OCI-LY7 (cell line): ENCODE data around the gene HCFC2. TPM values are rescaled to one million over a fixed set of nuclear protein-coding genes. Genes with fewer than 3 reads are reported as not detected.

Experiments
- BruUV-seq: library from RNA; stranded (reverse); fragments of 400-500 nt; replicated peaks from 2 replicates; lab custom pipeline; 2021; lab: Mats Ljungman, UMichigan
- CTCF ChIA-PET: fragments of 300-600 bp; sonication (Branson Sonifier 250); formaldehyde crosslinking; loops from one replicate; lab custom pipeline; 2022; ENCODE audit warnings: antibody characterized with exemption; ENCODE audit not compliant: unreplicated experiment; lab: Charles Lee
- POLR2A ChIA-PET: fragments of 300-600 bp; sonication (Branson Sonifier 250); formaldehyde crosslinking; loops from one replicate; lab custom pipeline; 2022; ENCODE audit warnings: antibody characterized with exemption; lab: Charles Lee
- DNase-seq: peaks from one replicate; pipeline ENCODE4 v3.0.0-alpha.2; 2015; ENCODE audit warnings: low spot score
- H2AFZ ChIP-seq: fragments of 200-600 bp; sonication (generic), shearing (Covaris generic); 2 replicates; pipeline ENCODE4 v1.6.1; 2014; ENCODE audit warnings: mild to moderate bottlenecking, antibody characterized with exemption, low read length, moderate library complexity
- H3K27ac ChIP-seq: fragments of 200-600 bp; sonication (generic); 2 replicates; pipeline ENCODE4 v1.5.1; 2014; ENCODE audit warnings: mixed run types, low read depth, mild to moderate bottlenecking, moderate library complexity, low read length, inconsistent platforms; ENCODE audit not compliant: poor library complexity, severe bottlenecking
- H3K36me3 ChIP-seq: fragments of 200-600 bp; sonication (generic); 2 replicates; pipeline ENCODE4 v1.6.1; 2014; ENCODE audit warnings: mild to moderate bottlenecking, antibody characterized with exemption, low read length, moderate library complexity, mixed read lengths; ENCODE audit not compliant: insufficient read depth
- H3K4me1 ChIP-seq: fragments of 200-600 bp; sonication (generic); 2 replicates; pipeline ENCODE4 v1.5.1; 2014; ENCODE audit warnings: mild to moderate bottlenecking, low read length; ENCODE audit not compliant: insufficient read depth, poor library complexity, severe bottlenecking
- H3K4me2 ChIP-seq: fragments of 200-600 bp; sonication (generic); 2 replicates; pipeline ENCODE4 v1.6.1; 2014; ENCODE audit warnings: mild to moderate bottlenecking, low read length
- H3K4me3 ChIP-seq: fragments of 200-600 bp; sonication (generic); 2 replicates; pipeline ENCODE4 v1.5.1; 2014; ENCODE audit warnings: mild to moderate bottlenecking, low read depth, low read length; ENCODE audit not compliant: poor library complexity, severe bottlenecking
- H3K79me2 ChIP-seq: fragments of 200-600 bp; sonication (generic); 2 replicates; pipeline ENCODE4 v1.6.1; 2016; ENCODE audit warnings: low read depth, mild to moderate bottlenecking, low read length, moderate library complexity, mixed read lengths; ENCODE audit not compliant: insufficient read depth
- H3K9me2 ChIP-seq: fragments of 200-600 bp; sonication (generic); 2 replicates; pipeline ENCODE4 v1.6.1; 2016; ENCODE audit warnings: mild to moderate bottlenecking, low read length, mixed read lengths; ENCODE audit not compliant: insufficient read depth
- H3K9me3 ChIP-seq: fragments of 200-600 bp; sonication (generic); 2 replicates; pipeline ENCODE4 v1.6.1; 2014; ENCODE audit warnings: mild to moderate bottlenecking, mixed run types, low read length, mixed read lengths
- H4K20me1 ChIP-seq: fragments of 200-600 bp; sonication (generic); 2 replicates; pipeline ENCODE4 v1.6.1; 2014; ENCODE audit warnings: mild to moderate bottlenecking, antibody characterized with exemption, low read length, moderate library complexity, mixed read lengths; ENCODE audit not compliant: insufficient read depth
- CTCF ChIP-seq: fragments of 200-600 bp; sonication (generic); conservative IDR thresholded peaks from 2 replicates; pipeline ENCODE4 v1.5.1; 2014; ENCODE audit warnings: mild to moderate bottlenecking, antibody characterized with exemption, low read length, moderate library complexity, mixed read lengths
- EZH2phosphoT487 ChIP-seq: fragments of 200-600 bp; sonication (generic); IDR thresholded peaks from 2 replicates; pipeline ENCODE4 v1.6.1; 2018; ENCODE audit warnings: low read depth, borderline replicate concordance, mild to moderate bottlenecking, mixed run types, antibody characterized with exemption, low read length, moderate library complexity, mixed read lengths
- intact Hi-C: fragments of 100-400 bp; cut with micrococcal nuclease; formaldehyde crosslinking; loops from one replicate; pipeline ENCODE4 v1.10.0; 2022; ENCODE audit not compliant: unreplicated experiment
- total RNA-seq, 2 experiments: library from RNA; depleted of rRNA in 1 of 2; stranded (reverse); fragments of >200 nt in 1 of 2; shearing (Covaris generic) in 1 of 2; gene quantifications; 2 replicates each; pipeline ENCODE4 v1.2.3, GENCODE V29; 2014 to 2022

The HCFC2 gene
- total RNA-seq, 2 experiments from 2014 or later = 8.7 to 11.8 TPM

GRCh38 chr12:104083769-104084475, 19.6 kb downstream of the HCFC2 start:
- TF ChIP-seq EZH2phosphoT487 = no peak
- no peak for TF ChIP-seq CTCF
- Histone ChIP-seq H3K9me2 (no peaks in the 10 kb centered on the region), H3K27ac (no peak overlapping the region), H3K79me2 (no peaks in the 10 kb centered on the region), H2AFZ (no peak overlapping the region), H3K9me3 (no peaks in the 10 kb centered on the region), H3K4me3 (no peak overlapping the region), H3K4me2 (no peak overlapping the region), H3K4me1 (no peaks in the 10 kb centered on the region), H3K36me3 (peaks cover 77% of the 10 kb centered on the region), H4K20me1 (no peaks in the 10 kb centered on the region)
- no peak for DNase-seq
- CTCF ChIA-PET = interaction anchor here (1.1 kb wide), 1 partner anchor 25 kb away, joined by 3 read pairs; no protein-coding TSS in a partner anchor
- POLR2A ChIA-PET = interaction anchor here (0.8 kb wide), 1 partner anchor 17 kb away, joined by 3 read pairs; no protein-coding TSS in a partner anchor
- no TSS peak for BruUV-seq
- intact Hi-C loops = no loop called here

GRCh38 chr12:104090685-104091084, 26.4 kb downstream of the HCFC2 start:
- no peak for DNase-seq
- no TSS peak for BruUV-seq
- TF ChIP-seq EZH2phosphoT487 (no peak), CTCF (no peak)
- ChIA-PET POLR2A (interaction anchor here (0.6 to 1.4 kb wide), 2 partner anchors 10 to 569 kb away, joined by 3 to 4 read pairs; no protein-coding TSS in a partner anchor), CTCF (no interaction called here)
- no peaks in the 10 kb centered on the region for H3K9me3 ChIP-seq
- intact Hi-C loops = no loop called here
- no peaks in the 10 kb centered on the region for H3K9me2 ChIP-seq
- peaks cover 56% of the 10 kb centered on the region for H3K36me3 ChIP-seq
- H3K4me1 ChIP-seq = no peaks in the 10 kb centered on the region
- no peaks in the 10 kb centered on the region for H4K20me1 ChIP-seq
- no peak overlapping the region for H3K4me3 ChIP-seq
- H3K27ac ChIP-seq = no peak overlapping the region
- no peaks in the 10 kb centered on the region for H3K79me2 ChIP-seq
- no peak overlapping the region for H3K4me2 ChIP-seq
- H2AFZ ChIP-seq = no peak overlapping the region

GRCh38 chr12:104091136-104091535, 26.8 kb downstream of the HCFC2 start:
- Histone ChIP-seq H3K9me3 (no peaks in the 10 kb centered on the region), H3K9me2 (no peaks in the 10 kb centered on the region), H3K4me3 (no peak overlapping the region), H3K27ac (no peak overlapping the region), H3K4me2 (no peak overlapping the region), H3K79me2 (no peaks in the 10 kb centered on the region), H2AFZ (no peak overlapping the region), H4K20me1 (no peaks in the 10 kb centered on the region), H3K36me3 (peaks cover 54% of the 10 kb centered on the region), H3K4me1 (no peaks in the 10 kb centered on the region)
- POLR2A ChIA-PET = interaction anchor here (0.6 to 1.4 kb wide), 3 partner anchors 9 to 569 kb away, joined by 3 to 4 read pairs (median 3); no protein-coding TSS in a partner anchor
- no peak for DNase-seq
- intact Hi-C loops = no loop called here
- CTCF ChIA-PET = no interaction called here
- no peak for TF ChIP-seq EZH2phosphoT487
- no peak for TF ChIP-seq CTCF
- no TSS peak for BruUV-seq
